GM21360 (cell line): Measurements from ENCODE around the gene TMCC1.
"Not testable (repeated sequence)": the region's sequence is repeated elsewhere in the genome, so short reads cannot be mapped to it uniquely, and the experiment has no call there.

Experiments
- ATAC-seq: cut with Tn5 transposase; IDR thresholded peaks from one replicate; pipeline ENCODE4 v1.9.1; 2021; ENCODE audit warnings: mild to moderate bottlenecking, moderate library complexity; ENCODE audit not compliant: unreplicated experiment

The TMCC1 gene

GRCh38 chr3:129735638-129736037, 157.9 kb downstream of the TMCC1 start:
- no peak for ATAC-seq

GRCh38 chr3:129734449-129734848, 159.1 kb downstream of the TMCC1 start:
- no peak for ATAC-seq

- no peak for ATAC-seq
Measured at GRCh38 chr3:129732200-129732876, 161.2 kb downstream of the TMCC1 start.

GRCh38 chr3:129727707-129728106, 165.8 kb downstream of the TMCC1 start:
- no peak for ATAC-seq

- ATAC-seq: no peak
Measured at GRCh38 chr3:129723558-129724324, 169.8 kb downstream of the TMCC1 start.

GRCh38 chr3:129722527-129722926, 171.0 kb downstream of the TMCC1 start:
- ATAC-seq: no peak

- ATAC-seq: no peak
Measured at GRCh38 chr3:129718201-129718600, 175.3 kb downstream of the TMCC1 start.

GRCh38 chr3:129715854-129716253, 177.7 kb downstream of the TMCC1 start:
- no peak for ATAC-seq

GRCh38 chr3:129708328-129708861, 185.1 kb downstream of the TMCC1 start:
- no peak for ATAC-seq

GRCh38 chr3:129705274-129705673, 188.2 kb downstream of the TMCC1 start:
- no peak for ATAC-seq

- ATAC-seq: no peak
Measured at GRCh38 chr3:129703913-129704312, 189.6 kb downstream of the TMCC1 start.

GRCh38 chr3:129702934-129703712, 190.4 kb downstream of the TMCC1 start:
- ATAC-seq: no peak

GRCh38 chr3:129701161-129701560, 192.3 kb downstream of the TMCC1 start:
- no peak for ATAC-seq

GRCh38 chr3:129699612-129700011, 193.9 kb downstream of the TMCC1 start:
- no peak for ATAC-seq

GRCh38 chr3:129699199-129699598, 194.3 kb downstream of the TMCC1 start:
- ATAC-seq: no peak

- no peak for ATAC-seq
Measured at GRCh38 chr3:129697229-129697969, 196.1 kb downstream of the TMCC1 start.

GRCh38 chr3:129696430-129696829, 197.1 kb downstream of the TMCC1 start:
- ATAC-seq: not testable (repeated sequence)

- ATAC-seq: no peak
Measured at GRCh38 chr3:129695230-129695629, 198.3 kb downstream of the TMCC1 start.

- no peak for ATAC-seq
Measured at GRCh38 chr3:129694228-129694627, 199.3 kb downstream of the TMCC1 start.

- ATAC-seq: no peak
Measured at GRCh38 chr3:129692743-129693142, 200.8 kb downstream of the TMCC1 start.

GRCh38 chr3:129690963-129691362, 202.5 kb downstream of the TMCC1 start:
- ATAC-seq: no peak
